Neural progenitor cell (in vitro differentiated cells): ENCODE measurements around the gene ZNF213.

Source experiments
- CTCF ChIP-seq: fragments of 200-600 bp; sonication (generic); IDR thresholded peaks from 2 replicates; pipeline ENCODE4 v1.5.1; 2017; ENCODE audit warnings: antibody characterized with exemption, mild to moderate bottlenecking
- EZH2 ChIP-seq: fragments of 200-600 bp; sonication (generic); IDR thresholded peaks from 2 replicates; pipeline ENCODE4 v1.6.1; 2017; ENCODE audit warnings: antibody characterized with exemption, mild to moderate bottlenecking, moderate library complexity

DNA sequence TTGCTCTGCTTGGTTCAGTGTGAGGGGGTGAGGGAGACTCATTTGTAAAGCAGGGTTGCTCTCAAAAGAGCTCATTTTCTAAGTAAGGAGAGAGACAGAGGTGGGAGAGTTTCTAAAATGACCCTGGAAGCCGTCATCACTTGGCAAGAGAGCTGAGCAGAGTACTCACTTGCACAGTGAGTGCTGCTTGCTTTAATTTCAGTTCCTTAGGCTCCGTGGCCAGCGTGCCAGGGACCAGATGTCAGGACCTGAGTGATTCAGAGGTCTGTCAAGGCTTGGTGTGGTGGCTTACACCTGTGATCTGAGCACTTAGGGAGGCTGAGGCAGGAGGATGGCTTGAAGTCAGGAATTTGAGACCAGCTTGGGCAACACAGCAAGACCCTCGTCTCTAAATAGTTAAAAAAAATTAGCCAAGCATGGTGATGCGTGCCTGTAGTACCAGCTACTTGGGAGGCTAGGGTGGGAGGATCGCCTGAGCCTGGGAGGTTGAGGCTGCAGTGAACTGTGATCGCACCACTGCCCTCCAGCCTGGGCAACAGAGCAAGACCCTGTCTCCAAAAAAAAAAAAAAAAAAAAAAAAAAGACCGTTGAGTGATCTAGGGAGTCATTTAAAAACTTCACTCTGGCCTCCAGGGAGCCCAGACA lies 11.8 kb upstream of the ZNF213 start:
- TF ChIP-seq CTCF (no peak), EZH2 (no peak)
